ENCODE results near the gene LKAAEAR1. TPM values are rescaled to one million over a fixed set of nuclear protein-coding genes. Genes with fewer than 3 reads are reported as not detected.
A peak's percentile ranks its signal among the peaks of the same experiment; 100 is the strongest.

The LKAAEAR1 gene
- total and polyA plus RNA-seq, 2 of the 13 experiments (the other 11 are each of a cell fraction or from before 2014, with no cell fraction given): not detected

GRCh38 chr20:64040231-64041039, 43.8 kb downstream of the LKAAEAR1 start (continued):
- TF ChIP-seq GMEB2 (CRISPR knock-in tag; IDR thresholded peaks at IDR 0.05; ENCODE audit: low read depth) (0 out of 2 replicates have a peak, but pooled peaks have one; percentile 32), HOXA3 (CRISPR knock-in tag; IDR thresholded peaks at IDR 0.05) (no peak), HOXD1 (CRISPR knock-in tag; IDR thresholded peaks at IDR 0.05) (no peak), FIP1L1 (IDR thresholded peaks at IDR 0.05; ENCODE audit: borderline replicate concordance, insufficient read depth, low read depth, low read length) (no peak), CENPT (CRISPR knock-in tag; IDR thresholded peaks at IDR 0.05; ENCODE audit: low read depth) (0 out of 2 replicates have a peak, but pooled peaks have one; percentile 27), FOXK1 (CRISPR knock-in tag; IDR thresholded peaks at IDR 0.05; ENCODE audit: borderline replicate concordance, low read depth) (no peak), BRCA1 (CRISPR knock-in tag; IDR thresholded peaks at IDR 0.05) (no peak), PTBP1 (IDR thresholded peaks at IDR 0.05; ENCODE audit: low read depth, low read length, poor library complexity, severe bottlenecking) (no peak), EEA1 (CRISPR knock-in tag; IDR thresholded peaks at IDR 0.05; ENCODE audit: borderline replicate concordance) (no peak), SRSF9 (IDR thresholded peaks at IDR 0.05; ENCODE audit: borderline replicate concordance, insufficient read depth, low read depth, low read length, poor library complexity, severe bottlenecking) (no peak), STAG1 (CRISPR knock-in tag; IDR thresholded peaks at IDR 0.05) (no peak), ZFP36L1 (CRISPR knock-in tag; IDR thresholded peaks at IDR 0.05) (no peak), HIVEP1 (CRISPR knock-in tag; IDR thresholded peaks at IDR 0.05) (peak; percentile 29; the same call in 1 of the 2 replicates), GRHL1 (CRISPR knock-in tag; conservative IDR thresholded peaks at IDR 0.05) (no peak), SMYD3 (CRISPR knock-in tag; IDR thresholded peaks at IDR 0.05) (no peak), ZNF878 (CRISPR knock-in tag; IDR thresholded peaks at IDR 0.05) (no peak), ZNF615 (CRISPR knock-in tag; IDR thresholded peaks at IDR 0.05; ENCODE audit: borderline replicate concordance) (no peak), GPN1 (CRISPR knock-in tag; IDR thresholded peaks at IDR 0.05; ENCODE audit: borderline replicate concordance) (no peak)
- TF ChIP-seq, protein P1, sequence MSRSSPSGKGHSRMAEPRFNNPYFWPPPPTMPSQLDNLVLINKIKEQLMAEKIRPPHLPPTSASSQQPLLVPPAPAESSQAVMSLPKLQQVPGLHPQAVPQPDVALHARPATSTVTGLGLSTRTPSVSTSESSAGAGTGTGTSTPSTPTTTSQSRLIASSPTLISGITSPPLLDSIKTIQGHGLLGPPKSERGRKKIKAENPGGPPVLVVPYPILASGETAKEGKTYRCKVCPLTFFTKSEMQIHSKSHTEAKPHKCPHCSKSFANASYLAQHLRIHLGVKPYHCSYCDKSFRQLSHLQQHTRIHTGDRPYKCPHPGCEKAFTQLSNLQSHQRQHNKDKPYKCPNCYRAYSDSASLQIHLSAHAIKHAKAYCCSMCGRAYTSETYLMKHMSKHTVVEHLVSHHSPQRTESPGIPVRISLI (CRISPR knock-in tag; IDR thresholded peaks at IDR 0.05; ENCODE audit: borderline replicate concordance): no peak; the same call in 1 of the 2 replicates
- TF ChIP-seq, protein P2, sequence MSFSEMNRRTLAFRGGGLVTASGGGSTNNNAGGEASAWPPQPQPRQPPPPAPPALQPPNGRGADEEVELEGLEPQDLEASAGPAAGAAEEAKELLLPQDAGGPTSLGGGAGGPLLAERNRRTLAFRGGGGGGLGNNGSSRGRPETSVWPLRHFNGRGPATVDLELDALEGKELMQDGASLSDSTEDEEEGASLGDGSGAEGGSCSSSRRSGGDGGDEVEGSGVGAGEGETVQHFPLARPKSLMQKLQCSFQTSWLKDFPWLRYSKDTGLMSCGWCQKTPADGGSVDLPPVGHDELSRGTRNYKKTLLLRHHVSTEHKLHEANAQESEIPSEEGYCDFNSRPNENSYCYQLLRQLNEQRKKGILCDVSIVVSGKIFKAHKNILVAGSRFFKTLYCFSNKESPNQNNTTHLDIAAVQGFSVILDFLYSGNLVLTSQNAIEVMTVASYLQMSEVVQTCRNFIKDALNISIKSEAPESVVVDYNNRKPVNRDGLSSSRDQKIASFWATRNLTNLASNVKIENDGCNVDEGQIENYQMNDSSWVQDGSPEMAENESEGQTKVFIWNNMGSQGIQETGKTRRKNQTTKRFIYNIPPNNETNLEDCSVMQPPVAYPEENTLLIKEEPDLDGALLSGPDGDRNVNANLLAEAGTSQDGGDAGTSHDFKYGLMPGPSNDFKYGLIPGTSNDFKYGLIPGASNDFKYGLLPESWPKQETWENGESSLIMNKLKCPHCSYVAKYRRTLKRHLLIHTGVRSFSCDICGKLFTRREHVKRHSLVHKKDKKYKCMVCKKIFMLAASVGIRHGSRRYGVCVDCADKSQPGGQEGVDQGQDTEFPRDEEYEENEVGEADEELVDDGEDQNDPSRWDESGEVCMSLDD (CRISPR knock-in tag; IDR thresholded peaks at IDR 0.05; ENCODE audit: borderline replicate concordance): no peak
- TF ChIP-seq, protein P3, sequence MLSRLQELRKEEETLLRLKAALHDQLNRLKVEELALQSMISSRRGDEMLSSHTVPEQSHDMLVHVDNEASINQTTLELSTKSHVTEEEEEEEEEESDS (CRISPR knock-in tag; IDR thresholded peaks at IDR 0.05; ENCODE audit: borderline replicate concordance): no peak

Measured in HepG2 (cell line).